ENCODE measurements around the gene DLG2.
A peak's percentile ranks its signal among the peaks of the same experiment; 100 is the strongest.
"Not testable (repeated sequence)": the region's sequence is repeated elsewhere in the genome, so short reads cannot be mapped to it uniquely, and the experiment has no call there.

Gene DLG2

DNA sequence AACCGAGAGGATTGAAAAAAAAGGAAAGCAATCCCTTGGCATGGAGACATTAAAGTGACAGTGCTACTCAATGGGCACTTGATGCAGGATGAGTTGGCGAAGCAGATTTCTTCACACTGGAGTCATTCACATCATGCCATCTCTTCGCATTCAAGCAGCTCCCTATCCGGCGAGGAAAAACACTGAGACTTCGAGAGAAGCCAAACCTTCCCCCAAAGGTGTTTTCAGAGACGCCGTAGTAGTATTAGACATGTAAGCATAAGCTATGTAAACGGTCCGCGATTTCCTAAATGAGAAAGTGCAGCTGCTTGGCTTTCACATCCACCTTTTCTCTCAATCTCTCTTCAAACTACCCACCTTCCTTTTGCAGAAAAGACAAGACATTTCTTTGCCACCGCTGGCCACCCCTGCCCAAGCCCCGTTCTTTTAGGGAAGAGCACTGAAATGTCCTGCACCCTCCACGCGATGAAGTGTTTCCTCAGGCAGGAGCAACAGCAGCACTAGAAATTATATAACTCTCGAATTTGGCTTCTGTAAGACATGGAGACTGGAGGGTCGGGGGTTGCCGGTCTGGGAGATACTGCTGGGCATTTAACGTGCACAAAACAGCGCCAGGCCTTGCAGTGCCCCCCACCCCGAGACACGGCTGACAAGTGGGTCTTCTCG is at the start of gene DLG2:
TSS of gene DLG2 (minus strand) at position 13 of the 666 bp plus-strand sequence.
- DNase-seq (ENCODE audit: low read depth): no peak

DNA sequence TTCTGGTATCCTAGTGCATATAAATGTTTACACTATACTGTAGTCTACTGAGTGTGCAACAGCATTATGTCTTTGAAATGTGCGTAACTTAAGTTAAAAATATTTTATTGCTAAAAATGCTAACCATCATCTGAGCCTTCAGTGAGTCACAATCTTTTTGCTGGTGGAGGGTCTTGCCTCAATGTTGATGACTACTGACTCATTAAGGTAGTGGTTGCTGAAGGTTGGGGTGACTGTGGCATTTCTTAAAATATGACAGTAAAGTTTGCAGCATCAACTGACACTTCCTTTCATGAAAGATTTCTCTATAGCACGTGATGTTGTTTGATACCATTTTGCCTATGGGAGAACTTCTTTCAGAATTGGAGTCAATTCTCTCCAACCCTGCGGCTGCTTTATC is 46.2 kb upstream of the DLG2 start:
- no peak for DNase-seq (ENCODE audit: low read depth)

DNA sequence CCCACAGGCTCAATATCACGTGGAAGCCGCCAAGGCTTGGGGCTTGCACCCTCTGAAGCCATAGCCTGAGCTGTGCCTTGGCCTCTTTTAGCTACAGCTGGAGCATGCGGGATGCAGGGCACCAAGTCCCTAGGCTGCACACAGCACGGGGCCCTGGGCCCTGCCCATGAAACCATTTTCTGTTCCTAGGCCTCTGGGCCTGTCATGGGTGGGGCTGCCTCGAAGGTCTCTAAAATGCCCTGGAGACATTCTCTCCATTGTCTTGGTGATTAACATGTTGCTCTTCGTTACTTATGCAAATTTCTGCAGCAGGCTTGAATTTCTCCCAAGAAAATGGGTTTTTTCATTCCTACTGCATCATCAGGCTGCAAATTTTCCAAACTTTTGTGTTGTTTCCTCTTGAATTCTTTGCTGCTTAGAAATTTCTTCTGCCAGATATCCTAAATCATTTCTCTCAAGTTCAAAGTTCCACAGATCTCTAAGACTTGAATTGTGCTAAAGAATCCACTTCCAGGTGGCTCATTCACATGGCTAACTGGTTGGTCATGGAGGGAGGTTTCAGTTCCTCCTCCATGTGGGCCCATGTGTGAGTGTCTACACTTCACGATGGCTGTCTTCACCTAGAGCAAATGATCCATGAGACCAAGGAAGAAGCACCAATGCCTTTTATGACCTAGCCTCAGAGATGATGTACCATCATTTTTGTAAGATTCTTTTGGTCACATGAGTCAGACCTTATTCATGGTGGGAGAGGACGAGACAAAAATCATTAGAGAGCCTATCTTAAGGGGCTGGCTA is 45.2 kb upstream of the DLG2 start:
- DNase-seq (ENCODE audit: low read depth): no peak

DNA sequence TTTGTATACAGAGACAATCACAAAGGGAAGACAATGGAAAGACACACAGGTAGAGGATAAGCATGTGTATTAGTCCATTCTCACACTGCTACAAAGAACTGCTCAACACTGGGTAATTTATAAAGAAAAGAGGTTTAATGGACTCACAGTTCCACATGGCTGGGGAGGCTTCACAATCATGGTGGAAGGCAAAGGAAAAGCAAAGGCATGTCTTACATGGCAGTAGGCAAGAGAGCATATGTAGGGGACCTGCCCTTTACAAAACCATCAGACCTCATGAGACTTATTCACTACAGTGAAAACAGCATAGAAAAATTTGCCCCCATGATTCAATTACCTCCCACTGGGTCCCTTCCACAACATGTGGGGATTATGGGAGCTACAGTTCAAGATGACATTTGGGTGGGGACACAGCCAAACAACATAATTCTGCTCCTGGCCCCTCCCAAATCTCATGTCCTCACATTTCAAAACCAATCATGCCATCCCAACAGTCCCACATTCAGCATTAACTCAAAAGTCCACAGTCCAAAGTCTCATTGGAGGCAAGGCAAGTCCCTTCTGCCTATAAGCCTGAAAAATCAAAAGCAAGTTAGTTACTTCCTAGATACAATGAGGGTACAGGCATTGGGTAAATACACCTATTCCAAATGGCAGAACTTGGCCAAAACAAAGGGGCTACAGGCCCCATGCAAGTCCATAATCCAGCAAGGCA is 44.0 kb upstream of the DLG2 start:
- not testable (repeated sequence) for DNase-seq (ENCODE audit: low read depth)

DNA sequence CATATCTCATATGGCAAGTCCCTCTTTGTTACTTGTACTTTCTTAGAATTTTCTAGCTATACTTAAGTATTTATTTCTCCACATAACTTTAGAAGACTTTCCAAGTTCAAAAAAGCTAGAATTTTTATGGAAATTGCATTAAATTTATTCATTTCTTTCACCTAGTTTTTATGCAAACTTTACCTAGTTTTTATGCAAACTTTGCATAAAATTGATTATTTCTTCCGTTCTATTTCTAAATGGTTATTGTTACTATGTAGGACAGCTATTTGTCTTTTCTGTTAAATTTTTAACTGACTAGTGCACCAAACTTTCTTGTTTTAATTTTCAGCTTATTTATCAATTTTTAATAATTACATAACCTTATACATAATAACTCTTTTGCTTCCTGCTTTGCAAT is 41.0 kb upstream of the DLG2 start:
- no peak for DNase-seq (ENCODE audit: low read depth)

DNA sequence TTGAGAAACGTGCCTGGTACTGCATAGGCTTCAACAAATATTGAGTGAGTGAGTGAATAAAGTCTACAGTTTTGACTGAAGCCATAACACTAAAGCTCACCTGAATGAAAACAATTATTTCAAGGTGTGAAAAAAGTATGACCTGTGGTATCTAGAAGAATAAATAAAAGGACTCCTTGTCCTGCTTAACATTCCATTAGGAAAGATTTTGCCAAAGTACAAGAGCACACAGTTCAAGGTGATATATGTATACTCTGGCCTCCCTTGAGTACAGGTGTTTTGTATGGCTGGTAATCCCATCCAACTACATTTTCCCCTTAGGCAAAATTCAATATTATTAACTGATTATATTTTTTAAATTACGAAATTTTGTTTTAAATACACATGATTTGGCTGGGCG is 39.5 kb upstream of the DLG2 start:
- DNase-seq (ENCODE audit: low read depth): no peak

DNA sequence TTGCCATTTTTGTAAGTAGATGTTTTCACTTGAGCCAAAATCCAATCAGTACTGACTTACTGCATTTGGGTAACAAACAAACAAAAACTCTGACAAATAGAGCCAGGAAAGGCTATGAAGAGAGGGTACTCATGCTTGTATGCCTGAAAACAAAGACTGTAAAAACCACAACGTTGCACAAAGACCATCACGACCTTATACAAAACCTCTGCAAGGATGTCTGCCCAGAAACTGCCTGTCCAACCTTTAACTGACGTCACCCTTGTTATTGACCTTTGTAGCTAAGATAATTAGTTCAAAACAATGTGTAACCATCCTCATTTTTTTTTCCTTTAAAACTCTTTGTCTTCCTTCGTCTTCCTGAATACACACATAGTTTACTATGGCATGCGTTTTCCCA is 38.6 kb upstream of the DLG2 start:
- no peak for DNase-seq (ENCODE audit: low read depth)

DNA sequence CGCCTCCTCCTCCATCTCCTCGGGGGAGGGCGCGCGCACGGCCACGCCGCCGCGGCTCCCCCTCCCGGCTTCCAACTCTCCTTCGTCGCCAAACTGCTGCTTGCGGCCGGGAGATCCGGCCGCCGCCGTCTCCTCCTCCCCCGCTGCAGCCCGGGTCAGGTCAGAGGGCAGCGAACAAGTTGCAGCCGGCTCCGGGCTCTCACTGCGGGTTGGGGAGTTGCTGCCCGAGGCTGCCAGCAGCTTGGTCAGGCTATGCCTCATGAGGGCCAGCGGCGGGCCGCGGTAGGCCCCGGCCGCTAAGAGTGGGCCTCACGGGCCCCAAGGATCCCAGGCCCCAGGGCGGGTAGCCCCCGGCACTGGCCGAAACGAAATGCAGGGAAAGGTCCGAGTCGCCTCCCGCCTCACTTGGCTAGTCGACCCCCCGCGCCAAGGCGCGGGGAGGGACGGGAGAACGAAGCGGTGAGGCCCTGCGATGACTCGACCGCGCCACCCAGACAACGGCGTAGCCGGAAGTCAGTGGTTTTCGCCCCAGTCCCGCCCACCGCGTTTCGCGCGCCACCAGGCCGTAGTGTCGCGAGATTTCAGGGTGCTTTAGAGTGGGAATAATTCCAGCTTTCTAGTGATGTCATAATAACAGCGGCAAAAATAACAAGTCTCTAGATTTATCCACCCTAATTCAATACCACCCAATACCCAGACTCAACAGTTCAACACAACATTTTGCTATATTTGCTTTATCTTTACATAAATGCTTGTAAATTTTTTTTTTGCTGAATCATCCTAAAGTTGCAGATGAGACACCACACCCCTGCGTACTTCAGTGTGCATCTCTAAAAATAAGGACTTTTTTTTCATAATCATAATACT is 37.7 kb upstream of the DLG2 start, which contains the start of gene CREBZF:
TSS of gene CREBZF (minus strand) at position 515 of the 867 bp plus-strand sequence. CDS start at position 261, 254 bp downstream.
- DNase-seq (ENCODE audit: low read depth): peak; percentile 90

DNA sequence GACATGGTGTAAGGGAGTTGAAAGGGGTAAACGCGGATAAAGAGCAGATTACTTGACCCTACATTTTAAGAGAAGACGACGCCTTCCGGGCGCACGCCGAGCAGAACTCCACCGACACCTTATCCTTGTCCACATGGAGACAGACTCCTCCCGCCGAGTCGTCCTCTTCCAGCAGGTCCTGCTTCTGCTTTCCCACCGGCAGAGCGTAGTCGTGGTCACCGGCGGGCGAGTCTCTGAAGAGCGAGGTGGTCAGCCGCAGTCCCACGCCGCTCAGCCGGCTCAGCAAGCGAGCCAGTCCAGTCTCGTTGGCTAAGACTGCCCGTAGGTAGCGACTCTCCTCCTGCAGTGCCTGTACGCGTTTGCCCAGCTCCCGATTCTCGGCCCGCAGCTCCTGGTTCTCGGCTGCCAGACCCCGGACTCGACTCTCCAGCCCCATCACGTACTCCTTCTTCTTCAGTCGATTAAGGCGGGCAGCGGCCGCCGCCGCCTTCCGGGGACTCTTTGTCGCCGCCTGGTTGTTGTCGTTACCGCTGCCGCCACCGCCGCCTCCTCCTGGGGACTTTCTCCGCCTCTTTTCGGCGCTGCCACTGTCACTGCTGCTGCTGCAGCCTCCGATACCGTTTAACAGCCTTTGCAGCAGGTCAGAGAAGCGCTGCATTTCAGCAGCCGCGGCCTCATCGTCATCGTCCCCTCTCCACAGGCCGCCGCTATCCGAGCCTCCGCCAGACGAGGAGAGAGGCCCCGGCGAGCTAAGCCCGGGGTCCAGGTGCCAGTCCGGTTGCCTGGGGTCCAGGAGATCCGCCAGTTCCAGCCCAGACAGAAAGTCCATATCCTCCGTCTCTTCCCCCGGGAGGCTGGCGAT is 36.8 kb upstream of the DLG2 start:
- peak; percentile 39 for DNase-seq (ENCODE audit: low read depth)

DNA sequence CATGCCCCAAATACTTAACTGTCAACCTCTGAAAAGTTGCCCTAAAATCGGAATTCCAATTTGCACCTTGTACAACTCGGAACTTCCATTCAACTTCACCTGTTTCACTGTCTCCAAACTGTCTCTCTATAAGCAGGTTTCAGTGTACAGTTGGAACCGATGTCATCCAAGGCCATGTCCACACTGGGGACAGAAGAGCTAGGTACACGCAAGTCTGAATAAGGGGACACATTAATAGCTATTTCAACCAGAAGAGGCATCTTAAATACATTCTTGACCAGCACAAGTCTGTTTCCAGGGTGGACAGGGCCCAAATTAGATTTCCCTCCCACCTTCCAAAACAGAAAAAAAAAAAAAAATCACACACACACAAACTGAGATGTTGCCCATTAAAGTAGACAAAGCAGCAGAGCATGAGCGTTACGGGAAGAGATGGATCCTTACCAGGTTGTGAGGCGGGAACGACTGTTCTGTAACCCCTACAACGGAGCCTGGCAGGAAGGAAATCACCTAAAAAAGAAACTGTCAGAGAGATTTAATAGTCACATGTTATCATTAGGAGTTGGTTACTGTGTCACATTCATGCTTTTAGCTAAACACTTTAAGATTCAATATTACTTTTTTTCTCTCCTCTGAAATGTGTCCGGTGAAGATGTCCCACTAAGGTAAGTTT is 36.1 kb upstream of the DLG2 start:
- DNase-seq (ENCODE audit: low read depth): no peak

DNA sequence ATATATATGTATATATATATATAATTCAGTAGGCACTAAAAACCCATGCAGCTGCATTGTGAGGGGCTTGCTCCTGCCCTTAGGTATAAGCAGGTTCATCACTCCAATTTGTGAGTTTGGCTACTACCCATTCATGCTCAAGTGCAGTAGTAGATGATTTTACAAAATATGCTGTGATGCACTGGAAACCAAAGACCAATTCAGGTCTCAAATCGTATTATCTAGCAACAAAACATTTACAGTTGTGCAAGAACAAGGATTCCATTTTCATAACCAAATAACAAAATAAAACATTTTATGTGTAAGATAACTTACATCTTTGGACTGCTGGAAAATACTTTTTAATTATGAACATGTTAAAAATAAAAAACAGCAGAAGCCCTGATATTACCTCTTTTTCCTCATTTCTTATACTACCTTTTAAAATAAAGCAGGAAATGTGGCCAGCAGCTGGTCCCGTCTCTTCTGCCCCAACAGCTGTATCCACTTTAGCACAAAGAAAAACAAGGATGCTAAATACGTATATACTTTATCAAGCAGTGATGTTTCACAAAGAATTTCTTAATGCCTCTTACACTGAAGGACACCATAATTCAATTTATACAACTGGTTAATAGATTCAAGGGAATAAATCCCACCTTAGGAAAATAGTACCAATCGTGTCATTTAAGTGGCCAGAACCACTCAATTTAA is 35.0 kb upstream of the DLG2 start:
- DNase-seq (ENCODE audit: low read depth): no peak

DNA sequence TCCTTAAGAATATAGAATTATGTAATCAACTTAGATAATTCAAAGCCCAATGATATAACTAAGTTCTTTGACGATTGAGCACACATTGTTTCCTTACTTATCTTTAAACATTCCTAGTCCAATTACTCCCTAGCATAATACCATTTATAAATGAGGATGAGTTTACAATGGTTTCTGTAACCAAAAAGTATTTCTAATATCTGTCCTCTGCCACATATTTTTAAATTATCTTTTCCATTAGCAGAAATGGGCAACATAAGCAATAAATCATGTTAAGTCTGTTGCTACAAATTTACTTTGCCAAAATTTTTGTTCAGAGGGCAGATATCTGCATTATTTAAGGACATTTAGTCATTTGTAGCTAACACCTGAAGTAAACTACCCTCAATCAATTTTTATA is 31.0 kb upstream of the DLG2 start:
- no peak for DNase-seq (ENCODE audit: low read depth)

DNA sequence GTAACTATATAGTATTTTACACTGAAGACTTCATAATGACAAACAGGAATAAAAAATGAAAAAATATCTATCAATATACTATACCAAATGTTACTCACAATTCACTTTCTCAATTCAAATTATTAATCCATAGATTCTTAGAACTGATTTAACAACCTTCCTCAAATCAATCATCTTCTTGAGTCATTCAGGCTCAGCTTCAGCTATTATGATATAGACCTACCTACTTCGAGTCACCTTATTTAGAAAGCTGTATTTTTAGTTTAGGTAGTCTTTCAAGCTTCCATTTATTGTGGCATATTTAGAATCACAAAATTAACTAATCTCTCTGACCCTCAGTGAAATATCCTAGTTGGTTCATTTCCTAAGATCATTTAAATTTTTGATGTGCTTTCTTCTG is 29.6 kb upstream of the DLG2 start:
- no peak for DNase-seq (ENCODE audit: low read depth)

DNA sequence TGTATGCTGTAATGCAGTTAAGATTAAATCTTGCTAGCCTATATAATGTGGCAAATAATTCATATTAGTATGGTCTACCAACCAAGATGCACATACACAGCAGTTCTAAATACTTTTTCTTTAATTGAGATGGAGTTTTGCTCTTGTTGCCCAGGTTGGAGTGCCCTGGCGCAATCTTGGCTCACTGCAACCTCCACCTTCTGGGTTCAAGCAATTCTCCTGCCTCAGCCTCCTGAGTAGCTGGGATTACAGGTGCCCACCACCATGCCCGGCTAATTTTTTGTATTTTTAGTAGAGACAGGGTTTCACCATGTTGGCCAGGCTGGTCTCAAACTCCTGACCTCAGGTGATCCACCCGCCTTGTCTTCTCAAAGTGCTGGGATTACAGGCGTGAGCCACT is 27.2 kb upstream of the DLG2 start:
- DNase-seq (ENCODE audit: low read depth): not testable (repeated sequence)

DNA sequence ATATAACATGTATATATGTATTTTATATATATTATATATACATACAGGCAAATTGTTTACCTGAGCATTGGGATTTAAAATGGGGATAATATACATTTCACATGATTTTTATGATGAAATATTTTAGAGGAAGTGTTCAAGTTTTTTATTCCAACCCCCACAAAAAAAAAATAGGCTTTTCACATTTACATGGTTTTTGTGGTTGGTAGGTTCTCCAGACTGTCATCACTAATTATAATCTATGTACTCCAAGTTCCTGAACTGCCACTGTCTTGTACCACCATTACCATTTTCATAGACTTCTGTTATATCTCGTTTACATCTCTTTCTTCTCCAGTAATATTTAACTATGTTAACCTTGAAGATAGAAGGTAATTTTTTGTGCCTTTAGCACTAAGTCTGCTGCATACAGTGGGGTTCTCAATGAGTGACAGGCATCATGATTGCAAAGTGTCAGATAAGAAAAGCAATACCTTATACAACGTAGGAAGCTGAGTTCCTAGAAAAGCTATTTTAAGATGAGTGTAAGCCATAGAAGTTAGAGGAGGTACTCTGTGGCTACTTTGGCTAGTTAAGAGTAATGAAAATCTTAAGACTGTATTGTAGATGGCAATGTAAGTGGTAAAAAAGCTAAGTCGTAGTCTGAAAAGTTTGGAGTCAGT is 25.8 kb upstream of the DLG2 start:
- DNase-seq (ENCODE audit: low read depth): no peak

DNA sequence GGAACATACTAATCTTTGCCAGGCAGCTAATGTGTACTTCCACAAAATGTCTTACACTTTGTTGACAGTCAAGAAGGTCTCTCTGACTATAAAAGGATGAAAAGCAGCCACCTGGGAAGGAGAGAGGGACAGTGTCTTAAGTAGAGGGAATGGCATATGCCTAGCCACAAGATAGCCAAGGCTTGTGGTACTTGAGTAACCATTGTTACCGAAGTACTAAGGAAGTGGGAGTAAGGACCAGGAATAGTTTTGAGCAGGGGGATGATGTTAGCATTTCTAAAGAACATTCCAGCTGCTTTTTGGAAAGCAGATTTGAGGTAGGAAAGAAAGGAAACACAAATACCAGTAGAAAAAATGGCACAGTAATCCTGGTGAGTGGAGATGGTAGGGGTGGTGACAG is 24.0 kb upstream of the DLG2 start:
- no peak for DNase-seq (ENCODE audit: low read depth)

DNA sequence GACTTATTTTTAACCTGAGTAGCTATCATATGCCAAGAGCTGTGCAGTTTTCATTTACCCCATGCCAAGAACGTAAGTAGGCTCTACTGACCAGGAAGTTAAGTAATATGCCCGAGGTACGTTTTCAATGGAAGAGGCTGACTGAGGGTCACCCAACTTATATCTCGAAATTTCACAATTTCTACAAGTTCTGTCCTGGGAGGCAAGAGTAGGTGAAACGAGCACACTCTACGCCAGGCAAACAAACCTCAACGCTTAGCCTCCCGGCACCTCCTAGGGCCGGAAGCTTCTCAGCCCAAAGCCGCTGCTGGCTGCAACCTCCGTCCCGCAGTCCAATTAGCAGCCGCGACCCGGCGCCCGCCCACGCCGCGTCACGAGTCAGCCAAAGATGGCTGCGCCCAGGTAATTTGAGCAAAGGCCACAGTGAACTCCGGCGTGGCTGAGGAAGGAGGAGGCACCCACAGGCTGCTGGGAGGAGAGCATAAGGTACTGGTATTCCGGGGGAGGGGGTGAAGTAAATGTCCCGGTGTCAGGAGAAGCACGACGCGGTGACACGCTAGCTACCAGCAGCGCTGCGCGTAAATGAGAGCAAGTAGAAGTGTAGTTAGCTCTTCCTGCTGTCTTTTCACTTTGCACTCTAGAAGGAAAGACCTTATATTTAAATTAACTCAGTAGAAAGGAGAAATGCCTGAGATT is 20.6 kb upstream of the DLG2 start, which contains the start of gene TMEM126A:
TSS of gene TMEM126A (plus strand) at position 364 of the 696 bp plus-strand sequence. CDS start 2,289 bp downstream, outside the sequence.
- DNase-seq (ENCODE audit: low read depth): peak; percentile 51

DNA sequence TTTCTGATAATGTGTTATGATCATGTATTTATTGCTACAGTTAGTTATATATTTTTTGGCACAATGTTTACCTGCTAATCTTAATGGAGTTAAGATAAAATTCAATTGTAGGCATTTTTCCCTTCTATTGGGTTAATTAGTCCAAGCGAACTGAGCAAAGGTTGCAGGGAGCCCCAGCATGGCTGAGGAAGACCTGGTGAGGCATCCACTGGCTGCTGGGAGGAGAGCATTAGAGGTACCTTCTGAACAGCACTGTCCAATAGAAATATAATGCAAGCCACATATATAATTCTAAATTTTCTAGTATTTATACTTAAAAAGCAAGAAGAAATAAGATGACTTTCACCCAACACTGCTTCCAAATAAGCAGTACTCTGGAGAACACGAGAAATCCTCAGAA is 19.9 kb upstream of the DLG2 start:
- no peak for DNase-seq (ENCODE audit: low read depth)
